ENCODE measurements around the gene DERA. TPM values are rescaled to one million over a fixed set of nuclear protein-coding genes. Genes with fewer than 3 reads are reported as not detected.

Gene DERA
- total and polyA plus RNA-seq, 2 of the 13 experiments (the other 11 are each of a cell fraction or from before 2014, with no cell fraction given), result 24.0 to 51.3 TPM

- no peak for TF ChIP-seq ZSCAN9 (CRISPR knock-in tag; IDR thresholded peaks at IDR 0.05; ENCODE audit: borderline replicate concordance)
- TF ChIP-seq ZBTB46 (CRISPR knock-in tag; IDR thresholded peaks at IDR 0.05; ENCODE audit: borderline replicate concordance), result no peak
- TF ChIP-seq E2F5 (CRISPR knock-in tag; conservative IDR thresholded peaks at IDR 0.05), result no peak
- no peak for TF ChIP-seq PRMT3 (CRISPR knock-in tag; IDR thresholded peaks at IDR 0.05; ENCODE audit: borderline replicate concordance, low read depth)
- no peak for TF ChIP-seq ZNF451 (CRISPR knock-in tag; IDR thresholded peaks at IDR 0.05)
- TF ChIP-seq, protein P1, sequence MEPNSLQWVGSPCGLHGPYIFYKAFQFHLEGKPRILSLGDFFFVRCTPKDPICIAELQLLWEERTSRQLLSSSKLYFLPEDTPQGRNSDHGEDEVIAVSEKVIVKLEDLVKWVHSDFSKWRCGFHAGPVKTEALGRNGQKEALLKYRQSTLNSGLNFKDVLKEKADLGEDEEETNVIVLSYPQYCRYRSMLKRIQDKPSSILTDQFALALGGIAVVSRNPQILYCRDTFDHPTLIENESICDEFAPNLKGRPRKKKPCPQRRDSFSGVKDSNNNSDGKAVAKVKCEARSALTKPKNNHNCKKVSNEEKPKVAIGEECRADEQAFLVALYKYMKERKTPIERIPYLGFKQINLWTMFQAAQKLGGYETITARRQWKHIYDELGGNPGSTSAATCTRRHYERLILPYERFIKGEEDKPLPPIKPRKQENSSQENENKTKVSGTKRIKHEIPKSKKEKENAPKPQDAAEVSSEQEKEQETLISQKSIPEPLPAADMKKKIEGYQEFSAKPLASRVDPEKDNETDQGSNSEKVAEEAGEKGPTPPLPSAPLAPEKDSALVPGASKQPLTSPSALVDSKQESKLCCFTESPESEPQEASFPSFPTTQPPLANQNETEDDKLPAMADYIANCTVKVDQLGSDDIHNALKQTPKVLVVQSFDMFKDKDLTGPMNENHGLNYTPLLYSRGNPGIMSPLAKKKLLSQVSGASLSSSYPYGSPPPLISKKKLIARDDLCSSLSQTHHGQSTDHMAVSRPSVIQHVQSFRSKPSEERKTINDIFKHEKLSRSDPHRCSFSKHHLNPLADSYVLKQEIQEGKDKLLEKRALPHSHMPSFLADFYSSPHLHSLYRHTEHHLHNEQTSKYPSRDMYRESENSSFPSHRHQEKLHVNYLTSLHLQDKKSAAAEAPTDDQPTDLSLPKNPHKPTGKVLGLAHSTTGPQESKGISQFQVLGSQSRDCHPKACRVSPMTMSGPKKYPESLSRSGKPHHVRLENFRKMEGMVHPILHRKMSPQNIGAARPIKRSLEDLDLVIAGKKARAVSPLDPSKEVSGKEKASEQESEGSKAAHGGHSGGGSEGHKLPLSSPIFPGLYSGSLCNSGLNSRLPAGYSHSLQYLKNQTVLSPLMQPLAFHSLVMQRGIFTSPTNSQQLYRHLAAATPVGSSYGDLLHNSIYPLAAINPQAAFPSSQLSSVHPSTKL (CRISPR knock-in tag; IDR thresholded peaks at IDR 0.05), result peak; percentile 33; the same call in 1 of the 2 replicates
- TF ChIP-seq ZNF841 (CRISPR knock-in tag; IDR thresholded peaks at IDR 0.05; ENCODE audit: borderline replicate concordance), result no peak
- no peak for TF ChIP-seq GTF3A (CRISPR knock-in tag; conservative IDR thresholded peaks at IDR 0.05)
- TF ChIP-seq ZNF761 (CRISPR knock-in tag; conservative IDR thresholded peaks at IDR 0.05), result no peak
- TF ChIP-seq MAFG (CRISPR knock-in tag; IDR thresholded peaks at IDR 0.05), result peak; percentile 84
- peak; percentile 82; the same call in 1 of the 2 replicates for TF ChIP-seq HOMEZ (CRISPR knock-in tag; IDR thresholded peaks at IDR 0.05; ENCODE audit: low read depth)
- peak; percentile 97 for TF ChIP-seq NFE2L2 (IDR thresholded peaks at IDR 0.05; ENCODE audit: low read length)
- TF ChIP-seq CCDC6 (CRISPR knock-in tag; IDR thresholded peaks at IDR 0.05), result no peak
- TF ChIP-seq ARID2 (CRISPR knock-in tag; IDR thresholded peaks at IDR 0.05; ENCODE audit: borderline replicate concordance), result no peak
- no peak for TF ChIP-seq SOX13 (IDR thresholded peaks at IDR 0.05)
- no peak for TF ChIP-seq SOX13 (CRISPR knock-in tag; conservative IDR thresholded peaks at IDR 0.05 in 1 of 2, IDR thresholded peaks at IDR 0.05 in 1 of 2)
- TF ChIP-seq NR1H2 (CRISPR knock-in tag; IDR thresholded peaks at IDR 0.05; ENCODE audit: borderline replicate concordance, low read depth), result no peak
- no peak for TF ChIP-seq ZNF709 (CRISPR knock-in tag; IDR thresholded peaks at IDR 0.05)
- no peak for TF ChIP-seq BCL6 (CRISPR knock-in tag; IDR thresholded peaks at IDR 0.05)
- TF ChIP-seq HIC2 (CRISPR knock-in tag; IDR thresholded peaks at IDR 0.05; ENCODE audit: low read depth), result no peak
- no peak for TF ChIP-seq MLLT10 (CRISPR knock-in tag; IDR thresholded peaks at IDR 0.05)
- no peak for TF ChIP-seq MEF2D (CRISPR knock-in tag; IDR thresholded peaks at IDR 0.05)
These were observed 20.5 kb downstream of the DERA start (continued) for GRCh38 chr12:15931590-15932053.

Measured in HepG2 (cell line).